ENCODE measurements around the gene KLC1.

Gene KLC1

GRCh38 chr14:103736546-103737431, 107.8 kb downstream of the KLC1 start:
- DNase-seq = no peak

DNA sequence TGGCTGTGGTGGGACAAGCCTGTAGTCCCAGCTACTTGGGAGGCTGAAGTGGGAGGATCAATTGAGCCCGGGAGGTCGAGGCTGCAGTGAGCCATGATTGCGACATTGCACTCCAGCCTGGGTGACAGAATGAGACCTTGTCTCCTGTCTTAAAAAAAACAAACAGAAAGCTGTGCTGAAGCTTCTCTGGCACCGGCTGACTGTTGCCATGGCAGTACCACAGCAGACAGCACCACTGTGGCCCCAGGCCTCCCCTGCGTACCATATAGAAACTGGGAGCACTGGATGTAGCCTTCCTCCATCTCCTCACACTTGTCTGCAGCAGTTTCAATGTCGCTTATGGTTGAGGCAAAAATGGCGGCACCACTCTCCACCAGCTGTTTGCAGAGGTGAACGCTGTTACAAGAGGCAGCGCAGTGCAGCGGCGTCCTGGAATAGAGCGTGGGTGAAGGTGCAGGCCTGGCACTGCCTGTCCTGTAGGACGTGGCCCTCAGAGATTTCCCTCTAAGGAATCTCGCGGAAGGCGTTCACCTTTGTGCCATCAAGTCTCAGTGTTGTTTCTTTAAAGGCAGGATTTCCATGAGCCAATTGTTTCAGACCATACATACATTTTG, 108.5 kb downstream of the KLC1 start:
- no peak for DNase-seq

DNA sequence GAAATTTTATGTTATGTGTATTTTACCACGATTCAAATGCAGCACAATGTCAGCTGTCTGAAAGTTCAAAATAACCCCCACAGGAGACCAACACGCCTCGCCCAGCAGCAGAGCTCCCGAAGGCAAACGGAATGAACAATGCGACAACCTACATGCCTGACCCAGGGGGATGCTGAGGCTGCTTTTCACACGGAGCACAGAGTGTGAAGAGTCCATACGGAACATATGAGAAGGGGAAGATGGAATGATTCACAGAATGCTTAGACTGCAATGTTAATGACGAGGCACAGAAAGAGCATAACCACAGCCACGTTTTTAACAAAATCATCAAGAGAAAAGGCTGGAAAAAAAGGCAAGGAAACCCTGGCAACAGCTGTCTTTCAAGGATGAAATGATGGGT, 109.2 kb downstream of the KLC1 start:
- DNase-seq = no peak

DNA sequence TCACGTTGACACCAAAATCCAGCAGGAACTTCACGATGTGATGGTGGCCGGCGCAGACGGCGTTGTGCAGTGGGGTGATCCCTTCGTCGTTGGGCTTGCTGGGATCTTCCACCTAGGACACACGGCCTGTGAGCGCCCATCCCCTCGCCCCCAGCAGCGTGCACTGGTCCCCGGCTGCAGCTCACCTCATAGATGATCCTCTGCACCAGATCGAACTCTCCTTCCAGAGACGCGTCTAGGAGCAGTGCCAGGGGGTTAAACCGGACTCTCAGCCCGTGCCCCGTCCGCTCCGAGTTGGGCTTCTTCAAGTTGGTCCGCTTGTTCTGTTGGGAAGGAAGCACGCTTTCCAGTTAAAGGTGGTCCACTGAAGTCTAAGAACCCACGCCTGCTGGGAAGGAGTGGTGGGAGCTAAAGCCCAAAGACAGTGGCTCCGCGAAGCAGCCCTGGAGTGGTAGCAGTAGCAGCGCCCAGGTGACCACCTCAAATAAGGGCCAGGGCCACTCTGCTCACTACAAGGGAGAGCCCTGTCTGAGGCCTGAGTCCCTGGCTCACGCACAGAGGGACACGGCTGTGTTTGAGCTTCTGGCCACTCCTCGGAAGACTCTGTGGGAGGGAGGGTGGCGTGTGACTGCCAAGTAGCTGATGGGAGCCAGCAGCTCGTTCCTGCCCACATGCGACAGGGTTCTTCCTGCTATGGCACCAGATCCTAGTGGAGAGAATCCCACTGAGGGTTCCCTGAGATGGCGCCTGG, 109.9 kb downstream of the KLC1 start:
- no peak for DNase-seq

DNA sequence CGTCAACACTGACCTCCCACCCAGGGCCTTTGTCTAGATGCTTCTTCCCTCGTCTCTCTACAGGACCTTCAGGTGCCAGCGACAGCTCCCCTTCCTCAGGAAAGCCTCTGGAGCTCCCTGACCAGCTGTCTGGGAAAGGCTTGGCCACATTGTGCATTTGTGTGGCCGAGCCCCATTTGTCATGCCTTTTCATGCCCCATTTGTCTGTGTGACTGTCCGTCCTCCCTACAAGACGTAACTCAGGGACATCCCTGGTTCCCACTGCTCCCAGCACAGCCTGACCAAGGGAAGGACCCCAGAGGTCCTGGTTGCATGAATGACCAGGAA, 110.4 kb downstream of the KLC1 start:
- DNase-seq = no peak

GRCh38 chr14:103739793-103740501, 110.9 kb downstream of the KLC1 start:
- DNase-seq = no peak

DNA sequence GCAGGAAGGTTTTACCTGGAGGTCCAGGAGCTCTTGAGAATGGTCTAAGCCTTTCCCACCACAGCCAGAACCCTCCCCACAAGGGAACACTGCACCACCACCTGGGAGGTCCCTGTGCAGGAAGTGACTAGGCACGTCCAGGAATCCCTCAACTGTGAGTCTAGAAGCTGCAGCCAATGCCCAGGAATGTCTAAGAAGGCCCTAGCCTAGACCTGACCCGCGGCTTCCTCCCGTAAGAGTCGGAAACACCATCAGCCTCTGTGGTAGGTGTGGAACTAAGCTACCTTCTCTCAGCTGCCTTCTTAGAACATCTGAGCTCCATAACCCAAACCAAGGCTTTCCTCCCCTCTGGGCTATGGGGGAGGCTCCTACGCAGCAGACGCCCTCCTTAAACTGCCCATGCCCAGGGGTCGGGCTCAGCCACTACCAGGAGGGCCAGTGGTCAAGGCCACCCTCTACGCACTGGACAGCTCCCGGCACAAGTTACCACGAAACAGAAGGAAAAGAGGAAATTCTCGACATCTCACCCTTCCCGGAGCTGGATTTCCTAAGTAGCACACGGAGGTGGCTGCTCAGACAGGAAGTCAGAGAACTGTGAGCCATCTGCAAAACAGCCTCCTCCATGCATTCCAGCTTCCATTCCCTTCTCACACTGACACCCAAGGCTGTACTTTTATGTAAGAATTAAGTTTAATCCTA, 112.1 kb downstream of the KLC1 start:
- no peak for DNase-seq

GRCh38 chr14:103741876-103742275, 112.9 kb downstream of the KLC1 start:
- DNase-seq = no peak

DNA sequence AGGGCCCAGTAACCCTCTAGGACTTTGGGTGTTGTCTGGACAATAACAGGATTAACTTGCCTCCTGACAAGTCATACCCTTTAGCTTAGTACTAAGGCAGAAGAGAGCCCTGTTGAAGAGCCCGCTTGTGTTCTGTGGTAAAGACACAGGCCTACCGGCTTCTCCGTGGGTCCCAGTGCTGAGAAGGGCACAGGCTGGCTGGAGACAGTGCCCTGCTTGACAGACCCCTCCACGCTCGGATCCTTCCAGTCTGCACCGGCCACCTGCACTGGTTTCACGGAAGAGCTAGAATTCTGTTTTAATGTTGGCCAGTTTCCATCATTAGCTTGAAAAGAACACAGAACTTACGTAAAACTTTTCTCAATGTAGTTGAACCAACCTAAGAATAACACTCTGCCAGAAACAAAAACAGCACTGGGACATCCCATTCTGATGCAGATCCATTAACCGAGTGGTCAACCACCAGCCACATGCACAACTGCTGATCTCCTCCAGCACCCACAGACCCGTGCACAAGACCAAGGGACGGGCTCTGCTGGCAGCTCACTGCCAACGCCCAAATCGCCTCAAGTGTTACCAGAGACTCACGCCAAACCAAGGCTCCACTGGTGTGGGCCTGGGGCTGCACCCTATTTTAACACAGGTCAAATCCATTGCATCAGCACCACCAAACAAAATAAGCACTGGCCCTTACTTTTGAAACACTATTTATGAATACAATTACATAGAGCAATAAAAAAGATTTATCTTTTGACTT, 113.7 kb downstream of the KLC1 start:
- no peak for DNase-seq

- DNase-seq = no peak
Measured at GRCh38 chr14:103743691-103744090, 114.7 kb downstream of the KLC1 start.

DNA sequence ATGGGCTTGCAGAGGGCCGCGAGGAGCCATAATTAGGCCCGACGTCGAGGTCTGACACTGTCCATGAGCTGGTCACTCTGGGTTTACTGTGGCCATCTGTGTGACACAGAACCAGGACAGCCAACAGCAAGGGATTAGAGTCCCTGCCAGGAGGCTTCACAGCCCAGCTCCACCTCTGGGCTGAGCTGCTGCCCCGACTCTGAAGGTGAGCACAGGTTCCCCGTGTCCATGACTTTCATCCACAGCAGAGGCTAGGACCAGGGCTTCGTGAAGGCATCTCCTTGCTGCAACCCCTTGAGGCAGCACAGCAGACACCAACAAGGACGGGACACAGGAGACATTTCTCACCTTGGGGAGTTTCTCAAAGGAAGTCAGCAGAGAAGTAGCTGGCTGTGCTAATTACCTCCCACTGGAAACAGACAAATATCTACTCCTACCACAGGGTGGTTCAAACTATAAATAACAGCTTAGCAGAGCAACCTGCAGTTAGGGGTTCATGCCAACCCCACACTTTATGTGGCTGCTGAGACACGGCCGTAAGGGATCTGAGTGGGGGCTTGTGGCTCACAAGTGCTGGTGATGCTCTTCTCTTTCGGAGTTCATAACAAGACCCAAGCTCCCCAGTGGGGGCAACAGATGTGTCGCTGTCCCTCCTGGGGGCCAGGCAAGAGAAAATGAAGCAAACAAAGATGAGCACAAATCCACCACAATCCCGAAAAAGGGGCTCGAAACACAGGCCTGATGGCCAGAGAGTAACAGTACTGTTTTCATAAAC, 115.8 kb downstream of the KLC1 start:
- no peak for DNase-seq

DNA sequence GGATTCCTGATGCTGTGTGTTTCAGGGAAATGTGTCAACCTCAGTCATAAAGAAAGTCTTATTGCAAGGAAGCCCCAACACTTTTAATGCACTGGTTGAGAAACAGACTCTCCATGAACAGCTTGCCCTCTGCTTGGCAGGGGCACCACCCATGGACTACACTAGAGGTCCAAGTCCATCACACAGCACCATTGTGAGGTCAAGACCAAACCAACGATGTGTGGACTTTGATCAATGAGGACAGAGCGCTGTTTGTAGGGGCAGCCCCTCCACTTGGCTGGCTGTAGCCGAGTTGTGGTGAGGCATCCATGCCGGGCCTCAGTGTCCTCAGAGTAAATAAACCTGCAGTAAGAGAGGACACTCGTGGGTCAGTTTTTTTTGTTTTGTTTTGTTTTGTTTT, 116.4 kb downstream of the KLC1 start:
- DNase-seq = no peak

GRCh38 chr14:103746701-103747100, 117.7 kb downstream of the KLC1 start:
- no peak for DNase-seq

DNA sequence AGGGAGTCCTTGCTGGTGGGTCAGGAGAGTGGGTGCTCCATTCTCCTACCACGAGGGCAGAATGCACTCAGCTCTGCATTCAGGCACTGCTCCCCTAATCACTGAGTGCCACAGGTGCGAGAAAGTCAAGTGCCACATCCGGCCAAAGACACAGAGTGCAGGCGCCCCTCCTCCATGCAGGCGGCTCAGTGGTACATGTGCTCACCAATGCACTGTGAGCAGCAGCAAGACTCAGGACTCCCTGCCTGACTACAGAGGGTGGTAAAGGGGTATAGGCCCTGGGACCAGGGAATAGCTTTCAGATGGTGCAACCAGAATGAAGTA, 119.5 kb downstream of the KLC1 start:
- peak; percentile 47 for DNase-seq

DNA sequence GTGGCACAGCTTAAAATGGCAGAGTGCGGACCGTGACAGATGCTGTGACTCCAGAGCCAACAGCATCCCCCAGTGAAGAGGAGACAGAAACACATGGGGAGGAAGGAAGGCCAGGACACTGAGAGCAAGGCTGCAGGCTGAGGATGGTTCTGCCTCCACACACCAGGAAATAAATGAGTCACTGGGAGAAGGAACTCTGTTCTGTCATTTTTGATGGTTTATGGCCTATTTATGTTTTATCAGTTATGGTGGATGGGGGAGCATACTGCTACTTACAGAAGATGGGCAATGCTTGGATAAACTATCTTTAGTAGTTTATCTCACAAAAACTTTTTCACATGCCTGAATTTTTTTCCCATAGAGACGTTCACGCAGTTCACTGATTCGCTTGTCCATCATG, 120.4 kb downstream of the KLC1 start:
- DNase-seq = no peak

GRCh38 chr14:103749860-103750259, 120.8 kb downstream of the KLC1 start:
- DNase-seq = no peak
